Sciatic nerve (tissue), 2 donors: Measurements from ENCODE around the gene INPP5A. TPM values are rescaled to one million over a fixed set of nuclear protein-coding genes. Genes with fewer than 3 reads are reported as not detected.

Source experiments
- ATAC-seq: fragments of 200-7000 bp; cut with Tn5 transposase; one replicate; pipeline ENCODE4 v1.9.1; 2020; ENCODE audit warnings: mild to moderate bottlenecking, moderate library complexity
- DNase-seq: peaks from one replicate; pipeline ENCODE4 v3.0.0-alpha.2; 2020; ENCODE audit warnings: low spot score
- intact Hi-C: fragments of 100-400 bp; cut with DNase I; formaldehyde crosslinking; loops from one replicate; pipeline ENCODE4 v1.14.2; 2022
- total RNA-seq: library from RNA; stranded (reverse); fragmentation: NEBNext Ultra II Directional; extraction: Animal tissue kit (Norgen Biotek cat#: 25700); gene quantifications from one replicate; pipeline ENCODE4 v1.2.1, GENCODE V29; 2021
- donor health status: DM: no; HTN: no; CAD: no.
- donor health status: DM: no; HTN: no; CAD: no.

The INPP5A gene
- total RNA-seq, 1 donor from 2014 or later, result 54.3 TPM

DNA sequence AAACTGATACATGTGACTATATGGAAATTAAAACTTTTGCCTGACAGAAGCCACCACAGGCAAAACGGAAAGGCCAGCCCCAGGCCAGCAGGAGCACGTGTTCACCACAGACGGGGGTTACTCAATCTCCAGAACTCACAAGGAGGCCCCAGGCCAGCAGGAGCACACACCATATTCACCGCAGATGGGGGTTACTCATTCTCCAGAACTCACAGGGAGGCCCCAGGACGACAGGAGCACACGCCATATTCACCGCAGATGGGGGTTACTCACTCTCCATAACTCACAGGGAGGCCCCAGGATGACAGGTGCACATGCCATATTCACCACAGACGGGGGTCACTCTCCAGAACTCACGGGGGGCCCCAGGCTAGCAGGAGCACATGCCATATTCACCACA, 186.9 kb downstream of the INPP5A start:
- no peak for DNase-seq
- intact Hi-C loops, result no loop called here
- ATAC-seq, result no peak

DNA sequence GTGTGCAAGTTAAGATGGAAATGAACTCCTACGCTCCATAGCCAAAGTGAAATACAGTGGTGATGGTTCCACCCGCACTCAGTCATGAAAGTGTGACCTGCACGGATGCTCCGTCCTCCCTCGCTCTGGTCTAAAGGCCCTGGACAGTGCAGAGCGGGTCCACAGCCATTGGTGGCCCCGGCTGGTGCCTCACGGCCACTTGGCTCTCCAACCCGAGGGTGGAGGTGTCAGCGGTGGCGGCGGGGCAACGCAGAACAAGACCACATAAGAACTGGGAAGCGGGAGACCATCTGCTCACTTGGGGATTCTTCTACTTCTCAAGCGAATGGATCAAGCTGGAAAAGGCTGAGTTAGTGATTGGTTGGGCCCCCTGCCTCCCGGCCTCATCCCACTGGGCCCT, 187.6 kb downstream of the INPP5A start:
- intact Hi-C loops, result no loop called here

DNA sequence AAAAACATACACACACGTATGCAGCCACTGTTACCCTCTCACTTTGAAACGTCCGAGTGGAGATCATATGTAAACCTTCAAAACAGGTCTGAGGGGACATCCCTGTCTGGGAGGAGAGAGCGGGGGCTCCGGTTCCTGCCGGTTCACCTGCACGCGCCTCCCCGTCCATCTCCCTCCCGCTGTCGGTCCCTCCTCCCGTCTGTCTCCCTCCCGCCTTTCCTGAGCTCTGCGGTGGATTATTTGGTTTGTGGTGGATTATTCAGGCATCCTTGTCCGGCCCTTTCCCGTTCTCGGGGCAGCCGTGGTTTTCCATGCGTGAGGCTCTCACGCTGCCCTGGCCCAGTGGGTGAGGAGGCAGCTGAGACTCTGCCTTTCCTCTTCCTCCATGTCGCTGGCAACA, 188.6 kb downstream of the INPP5A start:
- intact Hi-C loops, result no loop called here
- DNase-seq (no peak), ATAC-seq (no peak)

More for the DNA sequence above, 187.6 kb downstream of the INPP5A start:
- DNase-seq (no peak), ATAC-seq (no peak)

GRCh38 chr10:132726951-132727350, 189.4 kb downstream of the INPP5A start:
- ATAC-seq, result no peak
- intact Hi-C loops, result no loop called here
- DNase-seq, result no peak

- no peak for ATAC-seq
- DNase-seq, result no peak
- intact Hi-C loops, result no loop called here
Measured at GRCh38 chr10:132727411-132727810, 189.8 kb downstream of the INPP5A start.

DNA sequence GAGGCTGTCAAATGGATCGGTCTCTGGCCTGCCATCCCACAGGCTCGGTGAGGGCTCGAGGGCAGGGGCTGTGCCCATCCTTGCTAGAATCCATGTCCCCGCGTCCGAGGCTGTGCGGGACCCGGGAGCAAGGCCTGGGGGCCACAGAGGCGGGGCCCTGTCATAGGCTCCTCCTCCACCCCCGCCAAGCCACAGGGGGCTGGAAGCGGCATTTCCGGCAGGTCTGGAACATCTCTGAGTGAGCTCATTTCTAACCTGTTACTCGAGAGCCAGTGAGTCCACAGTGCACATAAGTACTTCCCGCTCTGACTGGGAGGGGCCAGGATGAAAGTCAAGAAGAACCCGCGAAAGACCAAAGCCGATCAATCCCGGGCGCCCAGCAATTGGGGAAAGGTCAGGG, 190.7 kb downstream of the INPP5A start:
- intact Hi-C loops, result no loop called here
- DNase-seq (no peak), ATAC-seq (no peak)

- intact Hi-C loops, result no loop called here
- DNase-seq, result no peak
- no peak for ATAC-seq
Measured at GRCh38 chr10:132728741-132729140, 191.2 kb downstream of the INPP5A start.

DNA sequence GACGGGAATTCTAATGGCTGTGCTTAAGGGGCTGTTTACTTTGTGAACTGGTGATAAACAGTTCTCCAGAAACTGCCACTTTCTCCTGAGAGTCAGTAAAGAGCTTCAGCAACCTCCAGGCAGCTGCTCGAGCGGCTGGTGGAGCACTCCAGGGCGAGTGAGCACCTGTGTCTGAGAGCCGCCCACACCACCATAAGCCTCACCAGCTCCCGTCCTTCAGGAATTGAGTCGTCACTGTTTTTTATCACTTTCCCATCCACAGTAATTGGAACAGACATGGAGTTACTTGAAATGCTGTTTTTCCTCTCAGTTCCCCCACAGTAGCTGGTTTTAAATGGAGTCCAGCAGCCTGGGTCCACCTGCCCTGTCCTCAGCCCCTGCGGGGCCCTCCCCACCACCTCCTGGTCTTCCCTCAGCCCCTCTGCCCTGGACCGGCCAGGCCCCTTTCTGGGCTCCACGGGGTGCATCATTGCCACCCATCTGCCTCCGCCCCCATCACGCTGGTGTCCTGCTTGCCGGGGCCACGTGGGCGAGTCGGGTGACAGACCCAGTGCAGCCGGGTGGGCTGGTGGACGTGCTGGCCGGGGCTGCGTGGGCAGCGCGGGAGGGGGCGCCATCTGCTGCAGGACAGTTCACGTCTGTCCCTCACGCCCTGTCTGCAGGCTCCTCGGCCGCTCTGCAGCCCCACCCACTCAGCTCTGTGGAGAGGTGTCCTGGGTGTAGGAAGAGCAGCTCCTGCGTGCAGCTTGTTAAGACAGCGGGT, 192.4 kb downstream of the INPP5A start:
- no peak for ATAC-seq
- DNase-seq, result no peak
- intact Hi-C loops, result no loop called here

GRCh38 chr10:132730573-132730953, 193.0 kb downstream of the INPP5A start:
- no peak for DNase-seq
- no peak for ATAC-seq
- intact Hi-C loops, result no loop called here

DNA sequence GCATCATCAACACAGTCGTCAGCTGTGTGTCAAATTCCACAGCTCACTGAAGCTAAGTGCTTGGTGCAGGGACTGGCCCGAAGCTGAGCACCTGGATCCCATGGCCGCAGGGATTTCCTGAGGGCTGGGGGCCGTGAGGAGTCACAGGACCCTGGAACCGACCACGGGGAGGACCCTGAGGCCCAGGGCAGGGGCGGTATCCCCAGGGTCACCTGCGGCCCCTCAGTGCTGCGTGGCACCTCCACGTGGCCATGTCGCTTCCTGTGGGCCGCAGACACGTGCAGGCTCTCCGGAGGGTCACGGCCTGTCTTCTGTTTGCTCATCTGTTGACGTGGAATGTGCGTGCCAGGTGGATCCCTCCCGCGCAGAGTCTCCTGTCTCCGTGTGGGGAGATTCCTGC, 194.9 kb downstream of the INPP5A start:
- no peak for DNase-seq
- ATAC-seq, result no peak
- intact Hi-C loops, result no loop called here

GRCh38 chr10:132733926-132734325, 196.3 kb downstream of the INPP5A start:
- ATAC-seq (no peak), DNase-seq (no peak)
- intact Hi-C loops, result no loop called here

- intact Hi-C loops, result no loop called here
- ATAC-seq (no peak), DNase-seq (no peak)
Measured at GRCh38 chr10:132735341-132735775, 197.8 kb downstream of the INPP5A start.

DNA sequence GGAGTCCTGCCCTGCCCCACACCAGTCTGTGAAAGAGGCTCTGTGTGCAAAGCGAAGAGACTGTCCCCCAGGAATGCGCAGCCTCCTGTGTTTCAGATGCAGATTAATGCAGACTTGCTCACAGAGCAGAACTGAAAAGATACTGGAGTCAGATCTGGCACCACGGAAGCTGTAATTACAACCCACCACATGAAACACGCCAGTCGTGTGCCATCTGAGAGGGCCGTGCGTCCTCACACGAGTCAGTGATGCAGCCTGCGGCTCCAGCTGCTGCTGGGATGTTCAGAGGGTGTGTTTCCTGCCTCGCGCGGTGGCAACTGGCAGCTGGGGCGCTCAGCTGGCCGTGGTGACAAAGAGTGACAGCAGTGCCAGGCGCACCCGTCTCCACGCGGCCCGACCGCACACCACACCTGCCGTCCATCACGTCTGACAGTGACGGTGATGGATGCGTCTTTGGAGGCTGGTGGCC, 198.4 kb downstream of the INPP5A start:
- intact Hi-C loops, result no loop called here
- DNase-seq, result no peak
- ATAC-seq, result peak; percentile 14

DNA sequence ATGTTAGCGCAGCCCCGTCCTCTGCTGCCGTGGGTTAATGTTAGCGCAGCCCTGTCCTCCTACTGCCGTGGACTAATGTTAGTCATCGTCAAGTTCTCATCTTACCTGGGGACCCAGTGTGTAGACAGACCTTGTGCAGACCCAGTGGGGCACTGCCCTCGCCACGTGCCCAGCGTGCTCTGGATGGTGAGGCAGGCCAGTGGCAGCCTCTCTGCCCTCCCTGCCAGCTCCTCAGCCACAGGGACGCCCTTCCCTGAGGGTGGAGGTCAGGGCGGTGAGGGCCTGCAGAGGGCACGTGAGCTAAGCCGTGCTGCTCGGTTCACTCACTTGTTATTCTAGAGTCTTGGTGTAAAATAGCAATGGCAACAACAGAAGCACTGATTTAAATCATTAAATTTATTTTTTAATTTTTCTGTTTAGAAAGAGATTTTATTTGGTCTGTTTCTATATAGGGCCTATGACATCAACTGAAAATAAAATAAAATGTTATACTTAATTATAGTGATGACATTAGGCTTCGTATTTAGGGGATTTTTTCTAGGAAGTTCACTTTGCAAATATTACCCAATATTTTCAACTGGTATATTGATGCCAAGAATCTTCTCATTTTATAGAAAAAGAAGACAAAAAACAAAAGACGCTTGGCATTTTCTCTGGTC, 199.9 kb downstream of the INPP5A start:
- no peak for DNase-seq
- no peak for ATAC-seq
- intact Hi-C loops, result no loop called here

DNA sequence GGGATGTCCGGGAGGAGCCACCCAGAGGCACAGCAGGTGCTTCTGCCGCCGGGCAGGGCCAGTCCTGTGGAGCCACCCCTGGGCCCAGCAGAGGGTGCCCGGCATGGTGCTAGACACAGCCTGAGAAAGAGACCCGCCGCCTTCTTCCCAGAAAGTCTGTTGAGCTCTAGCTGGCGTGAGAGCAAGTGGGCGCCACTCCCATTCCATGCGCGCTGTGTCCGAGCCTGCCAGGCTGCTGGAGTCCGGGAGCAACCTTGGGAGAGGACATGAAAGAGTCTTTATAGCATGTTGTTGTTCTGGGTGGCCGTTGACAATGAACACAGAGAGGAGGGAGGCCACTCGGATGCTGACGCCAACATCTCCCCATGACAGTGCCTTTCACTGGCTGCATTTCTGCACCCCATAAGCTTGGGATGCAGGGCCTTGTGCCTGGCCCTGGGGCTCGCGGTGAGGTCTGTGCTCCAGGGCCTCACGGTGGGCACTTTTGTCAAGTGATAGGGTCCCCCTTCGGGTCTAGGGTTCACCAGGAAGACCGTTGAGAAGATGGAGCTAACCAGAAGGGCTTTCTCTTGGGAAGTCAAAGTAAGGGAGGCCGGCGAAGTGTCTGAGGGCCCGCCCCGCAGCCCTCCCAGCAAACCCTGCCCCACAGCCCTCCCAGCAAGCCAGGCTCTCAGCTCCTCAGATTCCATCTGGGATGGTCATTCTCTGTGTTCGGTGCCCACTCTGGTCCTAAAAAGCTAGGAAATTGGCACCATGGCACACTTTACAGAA, 201.1 kb downstream of the INPP5A start:
- intact Hi-C loops, result no loop called here
- ATAC-seq, result peak; percentile 47
- DNase-seq, result no peak

DNA sequence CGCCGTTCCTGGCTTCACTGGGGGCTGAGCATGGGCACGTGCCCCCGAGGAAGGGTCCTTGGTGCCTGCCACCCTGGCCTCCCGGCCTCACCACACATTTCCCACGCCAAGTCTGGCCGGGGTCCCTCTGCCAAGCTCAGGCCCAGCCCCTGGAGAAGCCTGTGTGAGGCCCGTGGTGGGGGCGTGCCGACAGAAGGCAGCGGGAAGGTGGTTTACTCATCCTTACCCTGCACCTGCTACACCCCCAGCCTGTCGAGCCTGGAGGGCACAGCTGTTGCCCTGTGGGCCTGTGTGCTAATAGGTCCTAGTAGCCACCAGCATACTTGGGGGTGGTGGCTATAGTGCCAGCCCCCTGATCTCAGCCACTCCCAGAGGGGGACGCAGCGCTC, 201.6 kb downstream of the INPP5A start:
- no peak for ATAC-seq
- no peak for DNase-seq
- intact Hi-C loops, result no loop called here

DNA sequence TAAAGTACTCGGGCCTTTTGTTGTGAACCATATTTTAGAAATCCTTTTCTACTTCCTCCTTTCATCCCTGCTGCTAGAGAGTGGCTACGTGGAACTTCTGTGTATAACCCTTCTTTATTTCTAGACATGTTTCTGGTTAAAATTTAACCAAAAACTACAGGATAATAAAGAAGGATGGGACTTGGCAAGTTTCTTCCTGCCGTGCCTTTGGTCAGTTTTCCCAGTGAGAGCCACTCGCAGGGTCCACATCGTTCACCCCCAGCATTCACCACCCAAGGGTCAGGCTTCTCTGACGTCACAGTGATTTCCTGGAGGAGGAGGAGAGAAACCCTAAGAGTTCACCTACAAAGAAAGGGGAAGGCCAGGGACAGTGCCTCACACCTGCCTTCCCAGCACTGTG, 203.0 kb downstream of the INPP5A start:
- intact Hi-C loops, result no loop called here
- DNase-seq, result no peak
- ATAC-seq, result no peak

DNA sequence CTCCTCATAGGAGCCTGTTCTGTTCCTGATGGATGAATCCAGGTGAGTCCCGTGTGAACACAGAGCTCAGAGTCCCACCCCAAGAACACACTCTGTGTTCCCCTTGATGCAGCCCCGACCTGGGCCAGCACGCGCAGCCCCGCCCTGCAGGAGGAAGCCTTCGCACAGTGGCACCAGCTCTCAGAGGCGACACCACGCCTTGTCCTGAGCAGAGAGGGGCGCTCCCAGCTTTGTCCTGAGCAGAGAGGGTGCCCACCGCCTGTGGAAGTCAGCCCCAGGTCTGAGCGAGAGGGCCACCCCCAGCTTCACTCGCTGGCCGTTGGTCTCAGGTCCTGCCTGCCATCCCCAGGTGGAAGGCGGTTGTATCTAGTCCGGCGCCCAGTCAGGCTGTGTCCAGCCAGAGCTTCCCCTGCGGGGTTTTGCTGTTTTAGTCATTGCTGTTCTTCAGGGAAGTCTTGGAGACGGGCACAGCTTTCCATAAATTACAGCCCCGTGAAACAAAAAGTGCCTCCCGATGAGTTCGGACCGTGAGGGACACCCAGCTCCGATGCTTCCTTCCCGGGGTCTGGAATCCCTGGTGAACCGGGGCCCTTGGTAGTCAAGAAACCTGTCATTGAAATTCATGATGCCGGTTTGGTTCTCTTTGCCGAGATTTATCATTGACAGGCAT, 204.7 kb downstream of the INPP5A start:
- no peak for ATAC-seq
- DNase-seq, result no peak
- intact Hi-C loops, result no loop called here

- DNase-seq (no peak), ATAC-seq (no peak)
- intact Hi-C loops, result no loop called here
Measured at GRCh38 chr10:132742837-132743194, 205.2 kb downstream of the INPP5A start.
